SW480 (cell line): ENCODE results near the gene VWCE.
"Not testable (repeated sequence)": the region's sequence is repeated elsewhere in the genome, so short reads cannot be mapped to it uniquely, and the experiment has no call there.

Experiments used
- DNase-seq: peaks from one replicate; pipeline ENCODE4 v3.0.0-alpha.2; 2016; ENCODE audit warnings: low spot score

The VWCE gene

DNA sequence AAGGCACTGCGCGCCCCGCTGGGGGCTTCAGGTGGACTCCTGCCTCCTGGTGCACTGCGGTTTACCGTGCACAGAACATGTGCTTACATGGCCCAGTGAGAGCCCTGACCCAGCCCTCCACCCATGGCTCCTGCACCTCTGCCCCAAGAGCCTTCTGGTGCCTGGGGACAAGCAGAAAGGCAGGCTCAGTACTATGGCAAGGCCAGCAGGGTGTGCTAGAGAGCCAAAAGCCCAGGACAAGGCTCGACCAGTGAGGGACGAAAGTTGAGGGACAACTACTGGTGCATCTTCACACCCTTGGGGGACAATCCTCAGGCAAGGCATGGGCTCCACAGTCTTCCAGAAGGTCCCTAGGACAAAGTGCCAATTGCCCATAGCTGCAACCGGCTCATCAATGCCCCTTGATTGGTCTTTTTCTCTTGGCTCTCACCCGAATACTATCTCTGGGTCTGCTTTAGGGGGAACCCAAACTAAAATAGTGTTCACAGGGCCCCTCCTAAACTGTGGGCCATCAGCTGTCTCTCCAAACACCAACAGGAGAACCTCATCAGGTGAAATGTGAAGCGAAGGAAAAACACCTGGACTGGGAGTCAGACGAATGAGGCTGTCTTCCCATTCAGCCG, 40.6 kb downstream of the VWCE start:
- peak; percentile 59 for DNase-seq

GRCh38 chr11:61252332-61252731, 42.8 kb downstream of the VWCE start:
- not testable (repeated sequence) for DNase-seq

DNA sequence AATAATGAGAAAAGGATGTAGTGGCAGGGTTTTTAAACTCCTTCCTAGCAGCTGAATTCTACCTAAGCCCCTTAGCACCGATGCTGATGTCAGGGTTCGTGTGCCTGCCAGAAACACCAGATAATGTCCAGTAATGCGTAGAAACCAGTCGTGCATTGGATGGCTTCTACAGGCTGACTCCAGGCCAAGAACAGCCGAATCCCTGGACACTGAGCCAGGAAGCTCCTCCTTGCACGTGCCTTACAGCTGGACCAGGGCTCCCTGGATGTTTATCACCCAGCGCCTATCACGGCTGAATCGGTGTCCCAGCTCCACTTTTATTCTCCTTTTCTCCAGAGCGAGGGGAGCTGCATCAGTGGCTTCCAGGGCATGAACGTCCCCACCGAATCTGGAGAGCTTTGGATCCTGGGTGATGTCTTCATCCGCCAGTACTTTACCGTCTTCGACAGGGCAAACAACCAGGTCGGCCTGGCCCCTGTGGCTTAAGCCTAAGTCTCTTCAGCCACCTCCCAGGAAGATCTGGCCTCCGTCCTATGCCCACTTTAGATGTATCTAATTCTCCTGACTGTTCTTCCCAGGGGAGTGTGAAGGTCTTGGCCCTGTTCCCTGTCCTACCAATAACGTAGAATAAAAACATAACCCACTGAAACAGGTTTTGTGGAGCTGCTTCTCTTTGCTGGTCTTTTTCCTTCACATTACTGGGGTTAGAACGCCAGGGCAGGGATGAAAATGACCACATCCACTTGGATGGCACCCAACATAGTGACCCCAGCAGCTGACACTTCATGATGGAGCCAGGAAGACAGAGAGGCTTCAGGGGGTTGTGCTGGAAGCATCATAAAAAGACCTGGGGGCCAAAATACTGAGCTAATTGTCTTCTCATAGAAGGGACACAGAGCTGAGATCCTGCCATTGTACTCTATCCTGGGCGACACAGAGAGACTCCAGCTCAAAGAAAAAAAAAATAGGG, 44.0 kb downstream of the VWCE start:
- not testable (repeated sequence) for DNase-seq

DNA sequence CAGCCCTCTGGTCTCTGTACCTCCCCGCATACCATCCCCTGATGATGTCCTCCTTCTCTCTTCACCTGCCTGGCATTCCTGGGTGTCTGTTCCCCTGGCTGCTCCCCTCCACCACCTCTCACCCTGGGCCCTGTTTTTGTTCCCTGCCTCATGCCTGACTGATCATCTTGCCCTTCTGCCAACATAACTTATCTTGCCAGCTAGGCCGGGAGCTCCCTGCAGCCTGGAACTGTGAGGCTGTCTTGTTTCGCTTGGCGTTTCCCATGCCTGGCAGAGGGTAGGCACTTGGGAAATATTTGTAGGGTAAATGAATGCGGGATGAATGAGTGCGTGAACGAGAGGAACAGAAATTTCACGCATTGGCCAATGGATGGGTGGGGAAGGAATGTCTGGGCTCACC, 45.9 kb downstream of the VWCE start:
- not testable (repeated sequence) for DNase-seq

DNA sequence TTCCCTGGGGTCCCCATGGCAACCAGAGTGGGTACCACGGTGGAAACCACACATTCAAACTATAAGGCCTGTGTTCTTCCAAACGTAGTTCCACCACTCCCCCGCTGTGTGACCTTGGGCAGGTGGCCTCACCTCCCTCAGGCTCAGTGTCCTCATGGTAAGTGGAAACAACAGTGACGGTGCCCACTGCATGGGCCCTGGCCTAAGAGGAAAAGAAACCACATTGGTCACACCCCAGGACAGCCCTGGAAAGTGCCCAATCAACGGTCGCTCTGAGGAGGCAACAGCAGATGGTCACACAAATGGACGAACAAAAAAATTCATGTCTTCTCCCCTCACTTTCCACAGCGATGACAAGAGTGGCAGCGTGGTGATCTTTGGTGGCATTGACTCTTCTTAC, 47.0 kb downstream of the VWCE start:
- DNase-seq = not testable (repeated sequence)

DNA sequence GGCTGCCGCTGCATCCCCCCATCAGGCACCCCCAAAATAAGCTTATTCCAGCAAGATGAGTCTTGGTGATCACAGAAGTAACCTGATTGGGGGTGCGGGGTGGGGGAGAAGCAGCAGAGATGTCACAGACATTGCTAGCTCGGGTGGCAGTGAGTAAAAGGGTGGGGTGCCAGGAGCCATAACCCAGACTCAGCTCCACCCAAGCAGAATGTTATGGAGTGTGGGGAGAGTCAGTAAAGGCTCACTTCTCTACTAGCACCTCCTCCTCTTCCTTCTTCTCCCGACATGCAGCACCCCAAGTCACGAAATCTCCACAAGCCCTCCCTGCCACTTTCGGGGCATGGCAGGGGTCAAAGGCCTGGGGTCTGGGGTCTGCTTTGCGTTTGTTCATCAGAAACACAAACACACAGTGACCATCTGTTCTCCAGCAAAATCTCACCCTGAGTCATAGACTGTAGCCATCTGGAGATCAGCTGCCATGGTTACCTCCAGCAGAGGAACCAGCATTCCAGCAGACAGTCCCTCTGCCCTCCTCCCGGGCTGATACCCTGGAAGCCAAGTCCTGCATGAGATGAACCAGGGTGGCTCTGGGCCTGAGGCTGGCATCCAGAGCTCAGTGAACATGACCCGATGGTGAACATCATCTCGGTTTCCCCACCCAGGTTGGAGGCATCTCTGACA, 49.7 kb downstream of the VWCE start:
- not testable (repeated sequence) for DNase-seq

DNA sequence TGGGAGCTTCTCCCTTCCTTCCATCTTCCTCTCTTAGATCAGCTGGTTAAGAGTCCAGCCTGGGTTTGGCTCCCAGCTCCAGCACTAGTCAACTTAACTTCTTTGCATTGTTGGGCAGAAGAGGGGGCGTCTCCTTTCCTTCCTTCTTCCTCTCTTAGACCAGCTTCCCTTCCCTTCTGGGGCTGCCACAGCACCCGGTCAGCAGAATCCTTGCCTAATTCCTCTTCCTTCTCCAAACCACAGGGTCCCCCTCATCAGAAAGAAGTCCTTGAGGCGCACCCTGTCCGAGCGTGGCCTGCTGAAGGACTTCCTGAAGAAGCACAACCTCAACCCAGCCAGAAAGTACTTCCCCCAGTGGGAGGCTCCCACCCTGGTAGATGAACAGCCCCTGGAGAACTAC, 53.6 kb downstream of the VWCE start:
- not testable (repeated sequence) for DNase-seq

- not testable (repeated sequence) for DNase-seq
Measured at GRCh38 chr11:61240875-61241274, 54.2 kb downstream of the VWCE start, which contains the start of gene PGA5. PGA5 (plus strand) TSS chr11:61241175; CDS start chr11:61241227, 52 bp downstream.

- DNase-seq = not testable (repeated sequence)
Measured at GRCh38 chr11:61240288-61240687, 54.8 kb downstream of the VWCE start.

DNA sequence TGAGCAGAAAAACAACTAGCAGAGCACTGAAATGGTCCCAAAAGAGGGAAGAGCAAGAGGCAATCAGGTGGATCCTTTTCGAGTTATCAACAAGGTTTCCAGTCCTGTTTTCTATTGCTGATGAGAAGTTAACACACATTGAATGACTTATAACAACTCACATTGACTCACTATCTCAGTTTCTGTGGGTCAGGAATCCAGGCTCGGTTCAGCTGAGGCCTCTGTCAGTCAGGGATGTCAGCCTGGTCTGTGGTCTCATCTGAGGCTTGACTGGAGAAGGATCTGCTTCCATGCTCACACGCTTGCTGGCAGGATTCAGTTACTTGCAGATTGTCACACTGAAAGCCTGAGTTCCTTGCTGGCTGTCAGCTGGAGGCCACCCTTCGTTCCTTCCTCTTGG, 58.0 kb downstream of the VWCE start:
- not testable (repeated sequence) for DNase-seq

DNA sequence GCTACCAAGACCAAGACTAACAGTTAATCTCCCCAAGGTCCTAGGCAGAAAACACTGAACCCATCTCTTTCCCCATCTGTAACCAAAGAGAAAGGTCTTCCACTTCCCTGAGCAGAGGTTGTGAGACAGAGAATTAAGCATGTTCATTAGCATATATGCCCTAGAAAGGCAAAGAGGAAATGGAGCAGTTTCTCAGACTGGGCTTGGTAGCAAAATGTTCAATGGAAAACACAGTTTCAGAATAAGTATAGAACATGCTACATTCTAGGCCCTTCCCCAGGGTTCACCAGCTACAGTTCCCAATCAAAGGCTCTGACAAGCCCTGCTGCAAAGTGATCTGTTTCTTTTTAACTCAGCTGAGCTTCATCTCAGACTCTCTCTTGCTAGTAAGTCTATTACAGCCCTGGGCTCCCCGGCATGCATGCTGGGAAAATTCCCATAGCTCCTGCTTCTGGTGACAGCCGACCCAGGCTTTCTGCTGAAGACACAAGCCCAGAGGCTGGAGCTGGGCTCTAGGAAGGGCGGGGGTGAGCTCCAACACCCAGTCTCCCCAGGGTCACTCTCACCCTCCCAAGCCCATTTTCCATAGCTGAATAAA, 62.5 kb downstream of the VWCE start:
- DNase-seq = not testable (repeated sequence)

DNA sequence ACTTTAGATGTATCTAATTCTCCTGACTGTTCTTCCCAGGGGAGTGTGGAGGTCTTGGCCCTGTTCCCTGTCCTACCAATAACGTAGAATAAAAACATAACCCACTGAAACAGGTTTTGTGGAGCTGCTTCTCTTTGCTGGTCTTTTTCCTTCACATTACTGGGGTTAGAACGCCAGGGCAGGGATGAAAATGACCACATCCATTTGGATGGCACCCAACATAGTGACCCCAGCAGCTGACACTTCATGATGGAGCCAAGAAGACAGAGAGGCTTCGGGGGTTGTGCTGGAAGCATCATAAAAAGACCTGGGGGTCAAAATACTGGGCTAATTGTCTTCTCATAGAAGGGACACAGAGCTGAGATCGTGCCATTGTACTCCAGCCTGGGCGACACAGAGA, 63.5 kb downstream of the VWCE start:
- not testable (repeated sequence) for DNase-seq

DNA sequence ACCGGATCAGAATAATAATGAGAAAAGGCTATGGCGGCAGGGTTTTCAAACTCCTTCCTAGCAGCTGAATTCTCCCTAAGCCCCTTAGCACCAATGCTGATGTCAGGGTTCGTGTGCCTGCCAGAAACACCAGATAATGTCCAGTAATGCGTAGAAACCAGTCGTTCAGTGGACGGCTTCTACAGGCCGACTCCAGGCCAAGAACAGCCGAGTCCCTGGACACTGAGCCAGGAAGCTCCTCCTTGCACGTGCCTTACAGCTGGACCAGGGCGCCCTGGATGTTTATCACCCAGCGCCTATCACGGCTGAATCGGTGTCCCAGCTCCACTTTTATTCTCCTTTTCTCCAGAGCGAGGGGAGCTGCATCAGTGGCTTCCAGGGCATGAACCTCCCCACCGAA, 64.1 kb downstream of the VWCE start:
- DNase-seq = not testable (repeated sequence)

- DNase-seq = not testable (repeated sequence)
Measured at GRCh38 chr11:61229458-61229857, 65.7 kb downstream of the VWCE start.

DNA sequence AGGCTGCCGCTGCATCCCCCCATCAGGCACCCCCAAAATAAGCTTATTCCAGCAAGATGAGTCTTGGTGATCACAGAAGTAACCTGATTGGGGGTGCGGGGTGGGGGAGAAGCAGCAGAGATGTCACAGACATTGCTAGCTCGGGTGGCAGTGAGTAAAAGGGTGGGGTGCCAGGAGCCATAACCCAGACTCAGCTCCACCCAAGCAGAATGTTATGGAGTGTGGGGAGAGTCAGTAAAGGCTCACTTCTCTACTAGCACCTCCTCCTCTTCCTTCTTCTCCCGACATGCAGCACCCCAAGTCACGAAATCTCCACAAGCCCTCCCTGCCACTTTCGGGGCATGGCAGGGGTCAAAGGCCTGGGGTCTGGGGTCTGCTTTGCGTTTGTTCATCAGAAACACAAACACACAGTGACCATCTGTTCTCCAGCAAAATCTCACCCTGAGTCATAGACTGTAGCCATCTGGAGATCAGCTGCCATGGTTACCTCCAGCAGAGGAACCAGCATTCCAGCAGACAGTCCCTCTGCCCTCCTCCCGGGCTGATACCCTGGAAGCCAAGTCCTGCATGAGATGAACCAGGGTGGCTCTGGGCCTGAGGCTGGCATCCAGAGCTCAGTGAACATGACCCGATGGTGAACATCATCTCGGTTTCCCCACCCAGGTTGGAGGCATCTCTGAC, 68.5 kb downstream of the VWCE start:
- DNase-seq = not testable (repeated sequence)

GRCh38 chr11:61222692-61223091, 72.4 kb downstream of the VWCE start:
- DNase-seq = not testable (repeated sequence)

GRCh38 chr11:61222047-61222446, 73.1 kb downstream of the VWCE start, which contains the start of gene PGA4:
PGA4 (plus strand) TSS chr11:61222347; CDS start chr11:61222401, 54 bp downstream.
- DNase-seq = not testable (repeated sequence)

GRCh38 chr11:61219016-61219415, 76.1 kb downstream of the VWCE start:
- DNase-seq = not testable (repeated sequence)

DNA sequence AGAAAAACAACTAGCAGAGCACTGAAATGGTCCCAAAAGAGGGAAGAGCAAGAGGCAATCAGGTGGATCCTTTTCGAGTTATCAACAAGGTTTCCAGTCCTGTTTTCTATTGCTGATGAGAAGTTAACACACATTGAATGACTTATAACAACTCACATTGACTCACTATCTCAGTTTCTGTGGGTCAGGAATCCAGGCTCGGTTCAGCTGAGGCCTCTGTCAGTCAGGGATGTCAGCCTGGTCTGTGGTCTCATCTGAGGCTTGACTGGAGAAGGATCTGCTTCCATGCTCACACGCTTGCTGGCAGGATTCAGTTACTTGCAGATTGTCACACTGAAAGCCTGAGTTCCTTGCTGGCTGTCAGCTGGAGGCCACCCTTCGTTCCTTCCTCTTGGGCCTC, 76.8 kb downstream of the VWCE start:
- not testable (repeated sequence) for DNase-seq

DNA sequence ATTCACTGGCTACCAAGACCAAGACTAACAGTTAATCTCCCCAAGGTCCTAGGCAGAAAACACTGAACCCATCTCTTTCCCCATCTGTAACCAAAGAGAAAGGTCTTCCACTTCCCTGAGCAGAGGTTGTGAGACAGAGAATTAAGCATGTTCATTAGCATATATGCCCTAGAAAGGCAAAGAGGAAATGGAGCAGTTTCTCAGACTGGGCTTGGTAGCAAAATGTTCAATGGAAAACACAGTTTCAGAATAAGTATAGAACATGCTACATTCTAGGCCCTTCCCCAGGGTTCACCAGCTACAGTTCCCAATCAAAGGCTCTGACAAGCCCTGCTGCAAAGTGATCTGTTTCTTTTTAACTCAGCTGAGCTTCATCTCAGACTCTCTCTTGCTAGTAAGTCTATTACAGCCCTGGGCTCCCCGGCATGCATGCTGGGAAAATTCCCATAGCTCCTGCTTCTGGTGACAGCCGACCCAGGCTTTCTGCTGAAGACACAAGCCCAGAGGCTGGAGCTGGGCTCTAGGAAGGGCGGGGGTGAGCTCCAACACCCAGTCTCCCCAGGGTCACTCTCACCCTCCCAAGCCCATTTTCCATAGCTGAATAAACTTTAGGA, 81.3 kb downstream of the VWCE start:
- not testable (repeated sequence) for DNase-seq

- DNase-seq = not testable (repeated sequence)
Measured at GRCh38 chr11:61212202-61212601, 82.9 kb downstream of the VWCE start.
